GM19452 (cell line): Measurements from ENCODE around the gene STARD13.

Experiments
- ATAC-seq: cut with Tn5 transposase; IDR thresholded peaks from one replicate; pipeline ENCODE4 v1.9.1; 2021; ENCODE audit not compliant: unreplicated experiment

STARD13 gene

DNA sequence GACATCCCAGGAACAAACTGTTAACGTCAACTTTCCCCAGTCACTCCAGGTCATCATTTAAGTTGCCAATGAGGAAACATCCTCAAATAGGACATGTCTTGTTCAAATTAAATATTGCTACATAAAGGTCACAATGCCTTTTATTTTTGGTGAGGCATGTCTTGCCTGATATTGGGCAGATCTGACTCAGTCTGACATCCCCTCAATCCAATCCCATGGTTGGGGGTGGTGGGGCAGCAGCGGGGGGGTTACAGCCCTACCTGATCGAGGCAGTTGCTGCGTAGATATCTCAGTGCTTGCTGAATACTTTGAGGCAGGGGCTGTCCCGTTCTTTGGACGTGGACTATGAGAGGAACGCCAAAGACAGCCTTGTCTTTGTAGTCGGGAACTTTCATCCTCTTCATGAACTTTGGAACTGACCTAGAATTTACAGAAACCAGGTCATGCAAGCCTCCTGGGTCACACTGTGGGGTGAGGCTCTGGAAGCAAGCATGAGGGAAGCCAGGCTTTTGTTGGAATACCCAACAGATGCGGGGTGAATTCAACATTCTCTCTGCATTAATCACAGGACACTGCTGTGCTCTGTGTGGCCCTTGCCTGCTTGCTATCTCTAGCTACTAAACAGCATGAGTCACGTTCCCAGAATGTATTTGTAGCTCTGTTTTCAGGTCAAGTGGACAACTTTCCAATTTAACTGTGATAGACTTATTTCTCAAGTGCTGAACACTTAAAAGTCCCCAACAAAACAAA, 159.6 kb downstream of the STARD13 start:
- ATAC-seq: no peak

- ATAC-seq: no peak
Observed at GRCh38 chr13:33123066-33123859, 162.3 kb downstream of the STARD13 start.

GRCh38 chr13:33119856-33120543, 165.6 kb downstream of the STARD13 start:
- ATAC-seq: no peak

- no peak for ATAC-seq
Observed at GRCh38 chr13:33119022-33119781, 166.4 kb downstream of the STARD13 start.

GRCh38 chr13:33116321-33117010, 169.1 kb downstream of the STARD13 start:
- ATAC-seq: no peak

DNA sequence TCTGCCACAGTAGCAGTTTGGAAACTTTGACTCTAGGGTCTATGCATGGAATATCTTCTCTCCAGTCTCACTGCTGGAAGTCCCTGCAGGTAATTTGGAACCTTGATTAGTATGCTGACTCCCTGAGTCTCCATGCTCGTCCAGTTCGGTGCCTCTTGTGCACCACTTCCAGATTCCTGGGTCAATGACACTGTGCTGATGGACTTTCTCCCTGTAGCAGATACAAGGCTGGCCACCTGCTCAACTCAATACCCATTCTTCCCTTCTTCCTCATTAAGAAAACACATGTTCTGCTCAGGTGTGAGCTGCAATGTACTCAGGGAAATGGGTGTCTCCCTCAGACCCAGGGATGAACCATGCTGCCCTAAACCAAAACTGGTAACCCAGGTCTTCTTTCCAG, 170.3 kb downstream of the STARD13 start:
- no peak for ATAC-seq

DNA sequence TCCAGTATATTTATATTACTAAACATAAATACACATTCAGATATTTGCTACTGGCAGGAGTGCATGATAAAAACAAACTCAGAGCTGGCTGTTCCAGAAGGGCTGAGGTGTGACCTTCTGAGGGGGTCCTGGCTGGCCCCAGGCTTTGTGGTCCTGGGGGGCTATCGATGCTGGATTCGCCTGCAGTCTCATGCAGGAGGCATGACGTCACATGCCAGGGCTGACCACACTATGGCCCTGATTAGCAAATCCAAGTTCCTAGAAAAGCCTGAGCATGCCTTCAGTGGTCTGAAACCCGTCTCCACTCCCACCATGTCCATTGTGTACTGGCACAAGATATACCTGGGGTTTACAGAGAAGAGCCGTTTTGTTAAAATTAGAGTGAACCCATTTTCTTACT, 171.4 kb downstream of the STARD13 start:
- ATAC-seq: no peak

- no peak for ATAC-seq
Observed at GRCh38 chr13:33112766-33113165, 172.8 kb downstream of the STARD13 start.

DNA sequence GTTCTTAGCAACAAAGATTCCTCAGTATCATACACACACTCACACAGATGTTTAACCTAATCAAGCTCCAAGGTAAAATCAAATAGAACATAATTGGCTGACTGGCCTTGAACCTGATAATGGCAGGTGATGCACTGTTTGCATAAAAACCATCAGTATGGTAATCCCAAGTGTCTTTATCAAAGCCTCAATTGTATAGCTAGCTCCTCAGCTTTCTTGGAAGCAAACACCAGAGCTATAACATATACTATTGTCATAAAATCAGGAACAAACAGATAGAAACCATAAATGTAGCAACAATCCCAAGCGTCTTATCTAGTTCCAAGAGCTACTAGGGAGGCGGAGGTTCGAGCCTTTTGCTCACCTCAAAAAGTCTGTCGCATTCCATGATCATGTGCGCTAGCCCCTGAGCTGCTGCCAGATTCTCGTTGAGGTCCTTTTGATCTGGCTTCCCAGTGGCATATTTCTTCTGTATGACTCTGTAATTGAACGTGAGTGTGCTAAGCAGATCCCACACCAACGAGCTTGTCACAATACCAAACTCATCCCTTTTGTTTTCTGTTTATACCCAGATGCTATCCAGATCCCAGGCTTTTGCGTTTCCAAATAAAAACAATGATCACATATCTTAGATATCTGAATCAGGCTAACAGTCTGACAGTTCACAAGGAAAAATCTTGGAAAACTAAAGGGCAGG, 174.0 kb downstream of the STARD13 start:
- ATAC-seq: no peak

DNA sequence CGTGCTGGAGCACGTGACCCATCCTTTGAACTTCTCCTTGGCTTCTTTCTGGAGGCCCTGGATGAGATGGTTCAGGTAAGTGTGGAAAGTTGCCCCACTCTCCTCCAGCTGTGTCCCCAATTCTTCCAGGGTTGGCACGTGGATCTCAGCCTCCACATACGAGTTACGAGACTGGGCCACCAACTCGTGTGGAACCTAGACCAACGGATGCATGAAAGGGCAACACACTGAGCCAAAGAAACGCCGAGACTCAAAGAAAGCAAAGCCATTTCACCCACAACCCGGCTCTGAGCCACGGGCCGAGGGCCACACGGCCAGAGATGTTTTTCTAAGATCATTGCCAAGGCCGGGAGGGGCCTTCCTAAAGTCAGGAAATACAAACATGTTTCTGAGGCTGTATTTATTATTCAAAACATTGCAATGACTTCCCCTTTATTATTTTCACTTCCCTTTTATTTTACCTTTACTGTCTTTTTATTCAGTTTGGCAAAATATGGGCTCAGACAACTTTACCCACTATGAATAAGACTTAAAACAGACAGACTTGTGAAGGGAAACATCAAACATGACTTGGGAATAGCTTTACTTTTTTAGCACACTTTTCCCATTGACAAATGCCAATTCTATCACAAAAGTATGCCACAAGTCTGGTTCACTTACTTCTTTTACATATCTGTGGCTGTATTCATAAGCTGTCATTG, 174.7 kb downstream of the STARD13 start:
- ATAC-seq: peak; percentile 53

DNA sequence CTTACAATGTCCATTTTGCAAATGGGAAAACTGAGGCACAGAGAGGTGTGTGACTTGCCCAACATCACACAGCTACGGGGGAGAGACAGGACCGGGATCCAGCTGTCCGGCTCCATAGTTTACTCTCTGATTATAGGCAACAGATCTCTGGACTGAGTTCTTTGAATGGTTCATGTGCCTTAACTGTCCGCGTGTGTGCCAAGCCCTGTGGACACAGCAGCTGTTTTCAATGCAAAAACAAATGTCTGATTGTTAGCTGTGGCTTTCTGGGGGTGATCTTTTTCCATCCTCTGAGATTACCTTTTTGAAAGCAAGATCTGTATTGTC, 175.2 kb downstream of the STARD13 start:
- ATAC-seq: no peak

DNA sequence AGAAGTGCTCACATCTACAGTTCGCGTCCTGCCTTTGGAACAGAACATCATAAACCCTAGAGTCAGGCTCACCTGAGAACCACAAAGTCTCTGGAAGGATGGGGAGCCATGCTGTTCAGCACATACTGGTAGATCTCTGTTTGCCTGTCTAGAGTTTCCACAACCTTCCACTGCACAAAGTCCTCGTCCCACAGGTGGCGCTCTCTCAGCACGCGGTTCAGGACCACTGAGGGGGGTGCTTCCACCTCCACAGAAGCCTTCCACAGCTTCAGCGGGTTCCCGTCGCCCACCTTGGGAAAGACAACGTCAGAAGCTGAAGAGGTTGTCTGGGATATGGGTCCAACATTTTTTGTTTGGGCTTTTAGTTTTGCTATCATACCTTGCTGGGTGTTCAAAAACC, 175.8 kb downstream of the STARD13 start:
- ATAC-seq: peak; percentile 25

DNA sequence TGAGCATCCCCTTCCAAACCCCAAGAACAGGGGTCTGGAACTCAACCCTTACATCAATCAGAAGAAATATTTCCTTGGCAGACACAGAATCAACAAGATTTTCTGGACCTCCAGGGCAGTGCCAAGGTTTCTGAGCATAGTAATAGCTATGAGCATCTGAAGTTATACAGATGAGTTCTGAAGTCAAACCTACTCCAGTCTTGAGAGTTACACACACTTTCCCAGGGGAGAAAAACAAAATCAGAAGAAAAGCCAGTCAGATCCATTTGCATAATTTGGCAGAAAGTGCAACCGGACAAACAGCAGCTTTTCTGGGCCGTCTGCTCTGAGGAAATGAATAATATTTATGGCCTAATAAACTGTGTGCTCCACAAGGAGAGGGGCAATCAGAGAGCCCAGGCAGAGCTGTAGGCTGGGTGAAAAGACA, 176.3 kb downstream of the STARD13 start:
- peak; percentile 31 for ATAC-seq

GRCh38 chr13:33108620-33109019, 176.9 kb downstream of the STARD13 start:
- no peak for ATAC-seq

DNA sequence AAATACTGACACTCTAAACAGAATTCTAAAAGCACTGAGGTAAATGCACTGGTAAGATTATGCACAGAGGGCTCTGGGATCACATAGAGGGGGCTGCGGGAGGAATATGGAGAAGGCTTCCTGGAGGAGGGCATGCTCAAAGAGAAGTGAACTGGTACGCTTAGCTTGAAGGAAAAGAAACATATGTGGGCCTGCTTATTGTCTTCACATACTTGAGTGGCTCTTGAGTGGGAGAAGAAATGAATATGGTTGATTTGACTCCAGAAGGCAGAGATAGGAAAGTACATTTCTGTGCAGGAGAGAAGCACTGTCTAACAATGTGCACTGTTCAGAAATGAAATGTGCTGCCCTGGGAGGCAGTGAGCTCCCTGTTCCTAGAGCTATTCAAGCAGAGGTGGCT, 178.2 kb downstream of the STARD13 start:
- ATAC-seq: no peak

DNA sequence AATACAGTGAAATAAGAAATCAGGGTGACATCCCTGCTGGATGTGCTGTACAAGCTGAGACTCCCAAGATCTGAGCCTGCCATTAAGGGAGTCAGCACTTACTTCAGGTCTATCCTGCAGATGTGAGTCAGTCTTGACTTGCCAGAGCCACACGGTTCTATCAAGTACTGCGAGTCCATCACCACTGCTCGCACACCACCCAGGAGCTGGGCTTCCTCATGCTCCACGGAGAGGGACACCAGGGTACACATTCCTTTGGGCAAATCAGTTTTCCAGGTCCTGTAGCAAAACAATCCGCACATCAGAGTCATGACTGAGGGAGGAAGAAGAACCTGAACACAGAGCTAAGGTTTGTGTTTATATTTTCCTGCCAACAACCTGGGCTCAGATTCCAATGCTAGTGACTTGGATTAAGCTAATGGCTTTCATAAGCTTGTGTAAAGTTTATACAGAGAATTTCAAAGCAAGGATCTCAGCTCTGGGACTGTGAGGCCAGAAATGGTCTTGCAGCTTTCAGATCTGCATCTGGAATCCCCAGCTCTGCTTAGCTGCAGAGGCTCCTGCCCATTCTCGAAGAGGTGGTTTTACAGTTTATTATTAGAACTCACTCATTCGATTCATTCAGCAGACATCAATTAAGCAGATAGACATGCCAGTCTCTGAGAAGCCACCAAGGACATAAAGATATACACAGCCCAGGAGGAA, 178.7 kb downstream of the STARD13 start:
- no peak for ATAC-seq

- no peak for ATAC-seq
Observed at GRCh38 chr13:33105387-33106005, 180.1 kb downstream of the STARD13 start.

DNA sequence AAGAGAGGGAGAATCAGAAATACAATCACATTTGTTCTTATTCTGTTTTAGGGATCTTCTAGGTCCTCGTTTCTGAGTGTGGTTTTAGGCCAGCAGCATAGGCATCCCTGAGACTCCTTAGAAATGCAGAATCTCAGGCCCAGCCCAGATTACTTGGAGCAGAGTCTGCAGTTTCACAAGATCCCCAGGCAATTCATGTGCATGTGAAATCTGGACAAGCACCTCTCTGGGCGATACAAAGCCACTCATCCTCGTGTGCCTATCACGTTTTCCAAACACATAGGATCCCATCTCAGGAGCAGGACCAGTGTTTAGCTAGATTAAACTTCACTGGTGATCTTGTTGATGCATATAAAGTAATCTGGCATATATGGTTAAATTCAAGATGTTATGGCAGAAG, 182.1 kb downstream of the STARD13 start:
- no peak for ATAC-seq
